A549 (cell line): Measurements from ENCODE around the gene PAQR5.

Experiments used
- CTCF ChIP-seq: fragments of >200 bp; sonication (Bioruptor Twin); formaldehyde crosslinking; IDR thresholded peaks from 3 replicates; pipeline ENCODE4 v1.5.1; 2016
- EHF ChIP-seq: fragments of 250-450 bp; sonication (Bioruptor Pico); IDR thresholded peaks from 2 replicates; pipeline ENCODE4 v1.5.0; 2020; ENCODE audit warnings: mild to moderate bottlenecking
- HMGXB4 ChIP-seq: fragments of 250-450 bp; sonication (Bioruptor Pico); IDR thresholded peaks from 2 replicates; pipeline ENCODE4 v1.5.0; 2021; ENCODE audit warnings: mild to moderate bottlenecking, moderate library complexity, borderline replicate concordance
- KDM1A ChIP-seq: fragments of 200-600 bp; sonication (generic); IDR thresholded peaks from 2 replicates; pipeline ENCODE4 v1.6.1; 2016; ENCODE audit warnings: low read depth, mild to moderate bottlenecking
- MAX ChIP-seq: IDR thresholded peaks from 2 replicates; pipeline ENCODE4 v1.6.1; 2012
- POLR2A ChIP-seq: IDR thresholded peaks from 2 replicates; pipeline ENCODE4 v1.6.1; 2012; ENCODE audit warnings: mild to moderate bottlenecking, low read length
- RCOR1 ChIP-seq: fragments of 150-350 bp; IDR thresholded peaks from 2 replicates; pipeline ENCODE4 v1.6.1; 2014; ENCODE audit warnings: antibody characterized with exemption, low read length, low read depth
- RFX5 ChIP-seq: fragments of 450-650 bp; IDR thresholded peaks from 2 replicates; pipeline ENCODE4 v1.7.1; 2014; ENCODE audit warnings: antibody characterized with exemption, mild to moderate bottlenecking, moderate library complexity
- TFCP2L1 ChIP-seq: fragments of 250-450 bp; sonication (Bioruptor Pico); IDR thresholded peaks from 2 replicates; pipeline ENCODE4 v1.5.0; 2021; ENCODE audit warnings: mild to moderate bottlenecking
- USF2 ChIP-seq: fragments of 450-650 bp; IDR thresholded peaks from 2 replicates; pipeline ENCODE4 v1.6.1; 2014; ENCODE audit warnings: antibody characterized with exemption

- TF ChIP-seq CTCF (no peak), POLR2A (no peak), RCOR1 (no peak), KDM1A (no peak), TFCP2L1 (no peak), MAX (no peak), RFX5 (no peak), USF2 (no peak), HMGXB4 (CRISPR knock-in tag) (no peak), EHF (CRISPR knock-in tag) (no peak)
Measured at GRCh38 chr15:69395460-69395859, 96.7 kb downstream of the PAQR5 start.
